Pancreas (tissue), 10 donors: ENCODE measurements around the gene ZPBP2. TPM values are rescaled to one million over a fixed set of nuclear protein-coding genes. Genes with fewer than 3 reads are reported as not detected.

Experiments used
- ATAC-seq, 4 donors: fragments of 200-7000 bp; cut with Tn5 transposase; one replicate each; pipeline versions ENCODE4 v1.8.0 to v1.9.1; 2020; ENCODE audit warnings: mild to moderate bottlenecking in 4 of 4, moderate library complexity in 4 of 4
- DNase-seq, 6 donors: peaks; one replicate each; pipeline ENCODE4 v3.0.0-alpha.2; 2020
- FAIRE-seq: peaks from 2 replicates; lab custom pipeline; 2012; peaks lifted over from hg19 to GRCh38; lab: Jason Lieb, UNC
- H3K27ac ChIP-seq, 4 donors: fragments of 200-600 bp; sonication (generic); 1 replicate in 3 of 4; 2 replicates in 1 of 4; pipeline versions ENCODE4 v1.5.0 to v1.8.0; 2020
- H3K27me3 ChIP-seq, 4 donors: fragments of 200-600 bp; one replicate each; pipeline ENCODE4 v1.8.0; 2021
- H3K36me3 ChIP-seq, 3 donors: fragments of 200-600 bp; sonication (generic) in 1 of 3; one replicate each; pipeline versions ENCODE4 v1.5.0 to v1.8.0; 2020 to 2021
- H3K4me1 ChIP-seq, 3 donors: fragments of 200-600 bp; one replicate each; pipeline ENCODE4 v1.8.0; 2021
- H3K4me3 ChIP-seq, 4 donors: fragments of 200-600 bp; sonication (generic) in 2 of 4; one replicate each; pipeline versions ENCODE4 v1.5.0 to v1.8.0; 2020 to 2021
- H3K9me3 ChIP-seq, 4 donors: fragments of 200-600 bp; one replicate each; pipeline ENCODE4 v1.8.0; 2021
- CTCF ChIP-seq, 4 donors: fragments of 200-600 bp; sonication (generic) in 3 of 4; IDR thresholded peaks; one replicate each; pipeline versions ENCODE4 v1.5.0 to v1.8.0; 2021; ENCODE audit warnings: antibody characterized with exemption in 4 of 4
- WGBS, 2 donors: extraction: QIAGEN DNeasy Blood & Tissue Kit; methylation state at CpG; one replicate each; pipeline ENCODE4 v1.1.7; 2013; 5-methylcytosine and 5-hydroxymethylcytosine counted together
- intact Hi-C, 3 donors: fragments of 100-400 bp; cut with DNase I; formaldehyde crosslinking; loops; one replicate each; pipeline versions ENCODE4 v1.11.1 to v1.14.2; 2022
- polyA plus RNA-seq, 2 donors: library from polyadenylated mRNA; stranded (reverse); fragments of 200-250 nt; gene quantifications; one replicate each; pipeline ENCODE4 v1.2.3, GENCODE V29; 2013
- total RNA-seq, 6 donors: library from RNA; stranded (reverse); fragmentation: NEBNext Ultra II Directional in 4 of 6; extraction: Animal tissue kit (Norgen Biotek cat#: 25700) in 4 of 6; gene quantifications; one replicate each; pipeline versions ENCODE4 v1.2.1 to v1.2.4, GENCODE V29; 2021 to 2023
- donor health status: healthy with polysubstance abuse.
- donor health status: DM: no; HTN: no; CAD: no; lungs with moderate emphysema.
- donor health status: DM: no; HTN: no; CAD: no.
- donor health status: control.
- donor health status: control.
- donor health status: Bipolar disorder and iron deficiency.
- donor health status: DM: yes; HTN: yes; CAD: no.
- donor health status: DM: no; HTN: no; CAD: no.
- donor health status: DM: no; HTN: no; CAD: no.
- donor health status: DM: yes; HTN: yes; CAD: no.

ZPBP2 gene
- total and polyA plus RNA-seq, 8 donors, result not detected

GRCh38 chr17:39926135-39926587 is 58.2 kb downstream of the ZPBP2 start:
- ATAC-seq (no peak), FAIRE-seq (no peak), DNase-seq (no peak)
- Histone ChIP-seq H3K36me3 (peaks cover 0 to 24% (median 21%) of the 10 kb centered on the region in 3 donors), H3K9me3 (no peaks in the 10 kb centered on the region), H3K27ac (peak overlapping the region in 1 of 4 donors; percentile 94), H3K4me1 (peaks cover 20 to 22% (median 22%) of the 10 kb centered on the region in 3 donors), H3K4me3 (peak overlapping the region in 3 of 4 donors; percentile 71 to 86 (median 78)), H3K27me3 (no peaks in the 10 kb centered on the region)
- 21 to 22% methylated on average over 4 of the region's 4 CpGs for WGBS, 2 donors
- intact Hi-C loops, result no loop called here
- no peak for TF ChIP-seq CTCF (IDR thresholded peaks at IDR 0.05)

- H3K4me1 ChIP-seq, result peaks cover 20 to 22% (median 22%) of the 10 kb centered on the region in 3 donors
- H3K4me3 ChIP-seq, result peak overlapping the region; percentile 47 to 86 (median 74)
- WGBS, 2 donors, result 1 to 2% methylated on average over 15 of the region's 15 CpGs
- H3K27me3 ChIP-seq, result no peaks in the 10 kb centered on the region
- TF ChIP-seq CTCF (IDR thresholded peaks at IDR 0.05), result no peak
- H3K9me3 ChIP-seq, result no peaks in the 10 kb centered on the region
- peak; percentile 54 to 64 (median 56) for ATAC-seq
- H3K27ac ChIP-seq, result peak overlapping the region; percentile 82 to 94 (median 87)
- H3K36me3 ChIP-seq, result peaks cover 0 to 24% (median 18%) of the 10 kb centered on the region in 3 donors
- intact Hi-C loops, result no loop called here
- no peak for FAIRE-seq
- peak; percentile 63 to 82 (median 76) for DNase-seq
These were observed 58.6 kb downstream of the ZPBP2 start for GRCh38 chr17:39926588-39927100.

Other genes with a start within 250 kb of the ZPBP2 start
- gene PPP1R1B, start 241.2 kb upstream of the ZPBP2 start, total RNA-seq, result 10 to 100 TPM; 42.8 to 74.3 (median 62.8) TPM
- gene PPP1R1B, start 241.2 kb upstream of the ZPBP2 start, polyA plus RNA-seq, result 100 to 1,000 TPM in 1 of 2 donors, 10 to 100 TPM in 1; 99.1 to 201 TPM
- 10 to 100 TPM; 24.4 to 35.7 (median 27.2) TPM for gene STARD3, start 231.1 kb upstream of the ZPBP2 start, total RNA-seq
- gene STARD3, start 231.1 kb upstream of the ZPBP2 start, polyA plus RNA-seq, result 10 to 100 TPM; 64.5 to 73.8 TPM
- 1 to 10 TPM in 1 of 6 donors, under 1 TPM in 5; 0.13 to 2.0 (median 0.30) TPM for gene TCAP, start 202.9 kb upstream of the ZPBP2 start, total RNA-seq
- gene TCAP, start 202.9 kb upstream of the ZPBP2 start, polyA plus RNA-seq, result 1 to 10 TPM; 1.1 to 3.0 TPM
- gene PNMT, start 199.7 kb upstream of the ZPBP2 start, total RNA-seq, result under 1 TPM in 3 of 6 donors, not detected in 3; 0.16 to 0.64 (median 0.23) TPM
- 10 to 100 TPM in 1 of 2 donors, 1 to 10 TPM in 1; 3.0 to 11.7 TPM for gene PNMT, start 199.7 kb upstream of the ZPBP2 start, polyA plus RNA-seq
- gene PGAP3, start 180.1 kb upstream of the ZPBP2 start, total RNA-seq, result 10 to 100 TPM; 19.4 to 33.4 (median 23.1) TPM
- 10 to 100 TPM; 34.7 to 46.3 TPM for gene PGAP3, start 180.1 kb upstream of the ZPBP2 start, polyA plus RNA-seq
- 10 to 100 TPM; 38.7 to 78.9 (median 45.0) TPM for gene ERBB2, start 168.1 kb upstream of the ZPBP2 start, total RNA-seq
- 10 to 100 TPM; 37.2 to 44.3 TPM for gene ERBB2, start 168.1 kb upstream of the ZPBP2 start, polyA plus RNA-seq
- 10 to 100 TPM; 17.0 to 26.5 (median 24.3) TPM for gene MIEN1, start 137.7 kb upstream of the ZPBP2 start, total RNA-seq
- gene MIEN1, start 137.7 kb upstream of the ZPBP2 start, polyA plus RNA-seq, result 10 to 100 TPM; 54.4 to 75.2 TPM
- 10 to 100 TPM; 17.8 to 39.9 (median 26.5) TPM for gene GRB7, start 130.3 kb upstream of the ZPBP2 start, total RNA-seq
- gene GRB7, start 130.3 kb upstream of the ZPBP2 start, polyA plus RNA-seq, result 10 to 100 TPM; 50.4 to 64.4 TPM
- 1 to 10 TPM in 2 of 6 donors, under 1 TPM in 4; 0.32 to 1.2 (median 0.84) TPM for gene IKZF3, start 3.9 kb upstream of the ZPBP2 start, total RNA-seq
- gene IKZF3, start 3.9 kb upstream of the ZPBP2 start, polyA plus RNA-seq, result under 1 TPM; 0.12 to 0.15 TPM
- gene GSDMB, start 50.4 kb downstream of the ZPBP2 start, total RNA-seq, result 1 to 10 TPM; 2.5 to 9.9 (median 6.6) TPM
- gene GSDMB, start 50.4 kb downstream of the ZPBP2 start, polyA plus RNA-seq, result 10 to 100 TPM; 16.9 to 23.6 TPM
- gene ORMDL3, start 59.4 kb downstream of the ZPBP2 start, total RNA-seq, result 10 to 100 TPM; 45.0 to 78.1 (median 61.6) TPM
- 10 to 100 TPM; 36.4 to 44.0 TPM for gene ORMDL3, start 59.4 kb downstream of the ZPBP2 start, polyA plus RNA-seq
- gene LRRC3C, start 59.5 kb downstream of the ZPBP2 start, total RNA-seq, result not detected
- gene LRRC3C, start 59.5 kb downstream of the ZPBP2 start, polyA plus RNA-seq, result not detected
- gene GSDMA, start 94.8 kb downstream of the ZPBP2 start, total RNA-seq, result under 1 TPM in 2 of 6 donors, not detected in 4; 0.09 to 0.73 TPM
- gene GSDMA, start 94.8 kb downstream of the ZPBP2 start, polyA plus RNA-seq, result not detected
- 10 to 100 TPM; 34.2 to 43.5 (median 39.5) TPM for gene PSMD3, start 112.6 kb downstream of the ZPBP2 start, total RNA-seq
- gene PSMD3, start 112.6 kb downstream of the ZPBP2 start, polyA plus RNA-seq, result 10 to 100 TPM; 32.0 to 41.7 TPM
- gene CSF3, start 147.2 kb downstream of the ZPBP2 start, total RNA-seq, result under 1 TPM in 2 of 6 donors, not detected in 4; 0.16 to 0.20 TPM
- 1 to 10 TPM in 1 of 2 donors, under 1 TPM in 1; 0.27 to 3.5 TPM for gene CSF3, start 147.2 kb downstream of the ZPBP2 start, polyA plus RNA-seq
- gene MED24, start 186.2 kb downstream of the ZPBP2 start, total RNA-seq, result 10 to 100 TPM; 22.1 to 43.7 (median 29.1) TPM
- 10 to 100 TPM; 58.5 to 60.1 TPM for gene MED24, start 186.2 kb downstream of the ZPBP2 start, polyA plus RNA-seq
- 10 to 100 TPM; 13.8 to 28.1 (median 20.6) TPM for gene THRA, start 194.8 kb downstream of the ZPBP2 start, total RNA-seq
- gene THRA, start 194.8 kb downstream of the ZPBP2 start, polyA plus RNA-seq, result 10 to 100 TPM; 22.4 to 35.7 TPM
- gene NR1D1, start 232.4 kb downstream of the ZPBP2 start, total RNA-seq, result 10 to 100 TPM in 4 of 6 donors, 1 to 10 TPM in 2; 4.8 to 16.6 (median 11.2) TPM
- gene NR1D1, start 232.4 kb downstream of the ZPBP2 start, polyA plus RNA-seq, result 10 to 100 TPM; 11.0 to 17.5 TPM